Astrocyte (in vitro differentiated cells and primary cell): ENCODE data around the gene ARMH4.

ENCODE experiments used
- EZH2 ChIP-seq: IDR thresholded peaks from 2 replicates; pipeline ENCODE4 v1.6.1; 2012; ENCODE audit warnings: mild to moderate bottlenecking, low read length, inconsistent platforms; ENCODE audit not compliant: insufficient read depth
- TF ChIP-seq, protein P1 (sequence below): IDR thresholded peaks from 2 replicates; pipeline ENCODE4 v1.5.1; 2011; ENCODE audit warnings: low read depth, mild to moderate bottlenecking, inconsistent platforms, low read length, moderate library complexity; ENCODE audit not compliant: insufficient read depth

DNA sequence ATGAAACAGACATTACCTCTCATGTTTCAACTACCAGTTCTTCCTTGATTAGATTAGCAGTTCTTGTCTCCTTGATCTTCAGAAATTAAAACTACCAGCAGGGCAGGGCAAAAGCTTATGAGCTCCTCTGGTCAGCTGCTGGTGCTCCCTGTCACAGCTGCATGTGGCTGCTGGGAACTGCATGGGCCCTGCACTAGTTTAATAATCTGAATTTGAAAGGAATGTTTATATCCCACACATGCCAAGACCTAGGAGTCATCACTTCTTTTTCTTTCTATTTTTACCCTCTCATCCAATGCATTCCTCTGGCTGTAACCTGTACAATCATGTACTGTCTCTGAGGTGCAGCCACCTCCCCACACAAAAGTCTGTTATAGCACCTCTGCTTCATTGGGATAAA lies 73.9 kb downstream of the ARMH4 start:
- TF ChIP-seq, protein P1, sequence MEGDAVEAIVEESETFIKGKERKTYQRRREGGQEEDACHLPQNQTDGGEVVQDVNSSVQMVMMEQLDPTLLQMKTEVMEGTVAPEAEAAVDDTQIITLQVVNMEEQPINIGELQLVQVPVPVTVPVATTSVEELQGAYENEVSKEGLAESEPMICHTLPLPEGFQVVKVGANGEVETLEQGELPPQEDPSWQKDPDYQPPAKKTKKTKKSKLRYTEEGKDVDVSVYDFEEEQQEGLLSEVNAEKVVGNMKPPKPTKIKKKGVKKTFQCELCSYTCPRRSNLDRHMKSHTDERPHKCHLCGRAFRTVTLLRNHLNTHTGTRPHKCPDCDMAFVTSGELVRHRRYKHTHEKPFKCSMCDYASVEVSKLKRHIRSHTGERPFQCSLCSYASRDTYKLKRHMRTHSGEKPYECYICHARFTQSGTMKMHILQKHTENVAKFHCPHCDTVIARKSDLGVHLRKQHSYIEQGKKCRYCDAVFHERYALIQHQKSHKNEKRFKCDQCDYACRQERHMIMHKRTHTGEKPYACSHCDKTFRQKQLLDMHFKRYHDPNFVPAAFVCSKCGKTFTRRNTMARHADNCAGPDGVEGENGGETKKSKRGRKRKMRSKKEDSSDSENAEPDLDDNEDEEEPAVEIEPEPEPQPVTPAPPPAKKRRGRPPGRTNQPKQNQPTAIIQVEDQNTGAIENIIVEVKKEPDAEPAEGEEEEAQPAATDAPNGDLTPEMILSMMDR: no peak
- no peak for TF ChIP-seq EZH2
